Activated CD8-positive, alpha-beta memory T cell treated with anti-CD3 and anti-CD28 coated beads, Interleukin-2, amount 50 U/mL, for 24 hours (primary cell): ENCODE data around the gene FAM177B.

Source experiments
- DNase-seq: peaks from one replicate; pipeline ENCODE4 v3.0.0-alpha.2; 2020; ENCODE audit errors: extremely low read depth

The FAM177B gene

GRCh38 chr1:222736972-222737371, at the start of gene FAM177B:
Gene FAM177B, plus strand, starts transcription at chr1:222737202. Its CDS starts 9,344 bp downstream, at chr1:222746546.
- no peak for DNase-seq

- no peak for DNase-seq
Observed at GRCh38 chr1:222691016-222691415, 46.0 kb upstream of the FAM177B start.

- DNase-seq: no peak
Observed at GRCh38 chr1:222694927-222695326, 42.1 kb upstream of the FAM177B start.

GRCh38 chr1:222696741-222697140, 40.3 kb upstream of the FAM177B start:
- no peak for DNase-seq

GRCh38 chr1:222697203-222697602, 39.8 kb upstream of the FAM177B start:
- DNase-seq: no peak

GRCh38 chr1:222697826-222698225, 39.2 kb upstream of the FAM177B start:
- no peak for DNase-seq

GRCh38 chr1:222702210-222702609, 34.8 kb upstream of the FAM177B start:
- no peak for DNase-seq

GRCh38 chr1:222704260-222704659, 32.7 kb upstream of the FAM177B start:
- DNase-seq: no peak

GRCh38 chr1:222706815-222707214, 30.2 kb upstream of the FAM177B start:
- no peak for DNase-seq

- no peak for DNase-seq
Observed at GRCh38 chr1:222709700-222710153, 27.3 kb upstream of the FAM177B start.

GRCh38 chr1:222711319-222712252, 25.4 kb upstream of the FAM177B start:
- DNase-seq: peak; percentile 17

GRCh38 chr1:222712253-222713090, 24.5 kb upstream of the FAM177B start, which contains the start of the genes AIDA and BROX:
Gene AIDA, minus strand, starts transcription at chr1:222712491. Its CDS starts 174 bp downstream, at chr1:222712317.
Gene BROX, plus strand, starts transcription at chr1:222712564. Its CDS starts 3,136 bp downstream, at chr1:222715700.
- DNase-seq: peak; percentile 88

GRCh38 chr1:222713091-222713961, 23.7 kb upstream of the FAM177B start:
- peak; percentile 75 for DNase-seq

- DNase-seq: no peak
Observed at GRCh38 chr1:222716393-222716792, 20.6 kb upstream of the FAM177B start.

- DNase-seq: no peak
Observed at GRCh38 chr1:222728746-222729145, 8.3 kb upstream of the FAM177B start.

- no peak for DNase-seq
Observed at GRCh38 chr1:222730866-222731265, 6.1 kb upstream of the FAM177B start.

GRCh38 chr1:222732216-222733159, 4.5 kb upstream of the FAM177B start:
- DNase-seq: no peak

GRCh38 chr1:222734740-222735139, 2.3 kb upstream of the FAM177B start:
- no peak for DNase-seq

- no peak for DNase-seq
Observed at GRCh38 chr1:222736470-222736869, 532 bp upstream of the FAM177B start.

GRCh38 chr1:222739465-222739864, 2.5 kb downstream of the FAM177B start:
- no peak for DNase-seq
